GM18867 (cell line): ENCODE results near the gene TBX19.
"Not testable (repeated sequence)": the region's sequence is repeated elsewhere in the genome, so short reads cannot be mapped to it uniquely, and the experiment has no call there.

Experiments
- ATAC-seq: cut with Tn5 transposase; IDR thresholded peaks from one replicate; pipeline ENCODE4 v1.9.1; 2021; ENCODE audit warnings: mild to moderate bottlenecking, moderate library complexity; ENCODE audit not compliant: unreplicated experiment

The TBX19 gene

DNA sequence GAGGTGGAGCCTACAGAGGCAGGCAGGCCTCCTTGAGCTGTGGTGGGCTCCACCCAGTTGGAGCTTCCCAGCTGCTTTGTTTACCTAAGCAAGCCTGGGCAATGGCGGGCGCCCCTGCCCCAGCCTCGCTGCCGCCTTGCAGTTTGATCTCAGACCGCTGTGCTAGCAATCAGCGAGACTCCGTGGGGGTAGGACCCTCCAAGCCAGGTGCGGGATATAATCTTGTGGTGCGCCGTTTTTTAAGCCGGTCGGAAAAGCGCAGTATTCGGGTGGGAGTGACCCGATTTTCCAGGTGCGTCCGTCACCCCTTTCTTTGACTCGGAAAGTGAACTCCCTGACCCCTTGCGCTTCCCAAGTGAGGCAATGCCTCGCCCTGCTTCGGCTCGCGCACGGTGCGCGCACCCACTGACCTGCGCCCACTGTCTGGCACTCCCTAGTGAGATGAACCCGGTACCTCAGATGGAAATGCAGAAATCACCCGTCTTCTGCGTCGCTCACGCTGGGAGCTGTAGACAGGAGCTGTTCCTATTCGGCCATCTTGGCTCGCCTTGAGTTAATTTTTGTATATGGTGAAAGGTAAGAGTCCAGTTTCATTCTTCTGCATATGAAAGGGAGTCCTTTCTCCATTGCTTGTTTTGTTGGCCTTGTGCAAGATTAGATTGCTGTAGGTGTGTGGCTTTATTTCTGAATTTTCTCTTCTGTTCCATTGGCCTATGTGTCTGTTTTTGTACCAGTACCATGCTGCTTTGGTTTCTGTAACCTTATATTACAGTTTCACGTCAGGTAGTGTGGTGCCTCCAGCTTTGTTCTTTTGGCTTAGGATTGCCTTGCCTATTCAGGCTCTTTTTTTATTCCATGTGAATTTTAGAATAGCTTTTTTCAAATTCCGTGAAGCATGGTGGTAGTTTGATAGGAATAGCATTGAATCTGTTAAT, 73.9 kb downstream of the TBX19 start:
- ATAC-seq = not testable (repeated sequence)

DNA sequence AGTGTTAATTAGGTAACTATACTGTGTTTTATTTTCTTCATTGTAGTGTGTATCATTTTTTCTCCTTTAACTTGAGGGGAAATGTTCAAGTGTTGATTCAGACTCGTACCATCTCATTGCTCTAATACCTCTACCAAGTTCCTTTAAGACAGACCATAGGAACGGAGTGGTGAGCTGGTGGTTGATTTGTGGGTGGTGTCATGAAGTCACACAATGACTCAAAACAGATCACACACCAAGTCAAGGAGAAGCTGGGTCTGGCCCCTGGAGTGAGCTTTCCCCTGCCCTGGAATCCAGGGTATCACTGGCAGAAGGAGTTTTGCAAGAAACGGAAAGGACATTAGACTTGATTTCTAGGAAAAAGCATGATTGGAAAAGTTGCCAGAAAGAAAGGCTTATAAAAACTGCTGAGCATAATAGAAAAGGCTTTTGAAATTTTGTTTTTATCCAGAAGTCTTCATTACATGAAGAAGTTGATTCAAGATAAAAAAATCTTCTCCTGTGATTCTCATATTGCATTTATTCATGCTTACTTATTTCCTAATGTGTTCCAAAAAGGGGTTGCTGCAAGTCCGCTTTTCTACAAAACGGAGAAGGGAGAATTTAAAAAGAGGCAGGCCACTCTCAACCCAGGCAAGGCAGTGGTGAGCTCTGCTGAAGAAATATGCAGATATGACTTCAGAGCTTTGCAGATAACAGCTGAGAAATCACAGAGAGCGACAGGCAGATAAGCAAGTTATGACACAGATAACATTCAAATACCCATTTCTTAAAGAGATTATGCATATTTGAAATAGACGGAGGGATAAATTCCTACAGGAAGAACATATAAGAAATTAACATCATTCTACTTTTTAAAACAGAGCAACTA, 79.7 kb downstream of the TBX19 start:
- no peak for ATAC-seq

GRCh38 chr1:168361252-168361651, 80.6 kb downstream of the TBX19 start:
- no peak for ATAC-seq

DNA sequence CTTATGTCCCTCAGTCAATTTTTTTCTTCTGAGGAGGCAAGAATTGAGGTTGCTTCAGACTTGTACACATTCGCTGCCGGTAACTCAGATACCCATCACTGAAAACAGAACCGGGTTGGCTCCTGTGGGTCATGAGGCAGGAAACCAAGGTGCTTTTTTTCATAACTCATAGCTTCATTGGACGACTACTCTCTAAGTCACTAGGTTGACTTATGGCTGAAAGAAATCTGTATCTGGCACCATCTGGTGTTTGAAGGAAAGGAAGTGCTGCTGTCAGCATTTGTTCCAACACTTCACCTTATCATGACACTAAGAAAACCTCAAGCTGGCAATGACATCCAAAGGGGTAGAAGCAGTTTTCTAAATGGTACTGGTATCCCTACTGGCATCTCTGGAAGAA, 82.3 kb downstream of the TBX19 start:
- ATAC-seq = peak; percentile 57
